ENCODE data around the gene PNPLA1. TPM values are rescaled to one million over a fixed set of nuclear protein-coding genes. Genes with fewer than 3 reads are reported as not detected.

PNPLA1 gene
- total RNA-seq, 4 donors from 2014 or later = 26.7 to 54.2 (median 30.0) TPM

DNA sequence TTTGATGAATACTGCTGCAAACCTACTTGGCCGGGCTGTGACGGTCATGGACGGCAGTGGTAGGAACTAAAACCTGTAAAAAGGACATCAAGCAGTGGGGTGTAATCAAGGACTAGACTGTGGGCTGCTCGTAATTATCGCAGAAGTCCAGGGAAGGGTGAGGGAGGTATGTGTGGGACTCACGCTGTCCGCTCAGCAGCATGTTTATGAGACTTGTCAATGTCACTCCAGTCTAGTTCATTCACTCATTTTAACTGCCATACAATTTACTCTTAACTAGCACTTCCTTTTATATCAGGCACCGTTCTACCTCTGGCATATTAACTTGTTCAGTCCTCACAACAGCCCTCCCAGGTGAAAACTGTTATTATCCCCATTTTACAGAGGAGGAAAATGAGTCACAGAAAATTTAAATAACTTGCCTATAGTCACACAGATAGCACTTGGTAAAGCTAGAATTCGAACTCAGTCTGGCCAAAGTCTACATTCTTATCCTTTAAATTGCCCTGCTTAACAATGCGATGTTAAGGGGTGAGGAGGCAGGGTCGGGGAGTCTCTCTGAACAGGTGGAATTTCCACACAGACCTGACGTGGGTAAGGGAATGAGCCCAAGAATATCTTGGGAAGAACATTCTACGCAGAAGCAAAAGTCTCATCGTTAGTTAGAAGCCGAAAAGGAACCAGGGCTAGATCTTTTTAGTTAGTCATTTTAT is 4.1 kb downstream of the PNPLA1 start:
- H3K4me3 ChIP-seq (ENCODE audit: low read depth, poor library complexity, severe bottlenecking) = no peak overlapping the region
- WGBS, 2 donors = 70 to 79% methylated on average over 15 of the region's 15 CpGs
- intact Hi-C loops (cut with DNase I; ENCODE audit: low total_unique reads) = no loop called here
- TF ChIP-seq, protein P1, sequence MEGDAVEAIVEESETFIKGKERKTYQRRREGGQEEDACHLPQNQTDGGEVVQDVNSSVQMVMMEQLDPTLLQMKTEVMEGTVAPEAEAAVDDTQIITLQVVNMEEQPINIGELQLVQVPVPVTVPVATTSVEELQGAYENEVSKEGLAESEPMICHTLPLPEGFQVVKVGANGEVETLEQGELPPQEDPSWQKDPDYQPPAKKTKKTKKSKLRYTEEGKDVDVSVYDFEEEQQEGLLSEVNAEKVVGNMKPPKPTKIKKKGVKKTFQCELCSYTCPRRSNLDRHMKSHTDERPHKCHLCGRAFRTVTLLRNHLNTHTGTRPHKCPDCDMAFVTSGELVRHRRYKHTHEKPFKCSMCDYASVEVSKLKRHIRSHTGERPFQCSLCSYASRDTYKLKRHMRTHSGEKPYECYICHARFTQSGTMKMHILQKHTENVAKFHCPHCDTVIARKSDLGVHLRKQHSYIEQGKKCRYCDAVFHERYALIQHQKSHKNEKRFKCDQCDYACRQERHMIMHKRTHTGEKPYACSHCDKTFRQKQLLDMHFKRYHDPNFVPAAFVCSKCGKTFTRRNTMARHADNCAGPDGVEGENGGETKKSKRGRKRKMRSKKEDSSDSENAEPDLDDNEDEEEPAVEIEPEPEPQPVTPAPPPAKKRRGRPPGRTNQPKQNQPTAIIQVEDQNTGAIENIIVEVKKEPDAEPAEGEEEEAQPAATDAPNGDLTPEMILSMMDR (IDR thresholded peaks at IDR 0.05) = no peak
- no peak for TF ChIP-seq POLR2A (IDR thresholded peaks at IDR 0.05)
- no peak for DNase-seq (ENCODE audit: low spot score in 2 of 2)

DNA sequence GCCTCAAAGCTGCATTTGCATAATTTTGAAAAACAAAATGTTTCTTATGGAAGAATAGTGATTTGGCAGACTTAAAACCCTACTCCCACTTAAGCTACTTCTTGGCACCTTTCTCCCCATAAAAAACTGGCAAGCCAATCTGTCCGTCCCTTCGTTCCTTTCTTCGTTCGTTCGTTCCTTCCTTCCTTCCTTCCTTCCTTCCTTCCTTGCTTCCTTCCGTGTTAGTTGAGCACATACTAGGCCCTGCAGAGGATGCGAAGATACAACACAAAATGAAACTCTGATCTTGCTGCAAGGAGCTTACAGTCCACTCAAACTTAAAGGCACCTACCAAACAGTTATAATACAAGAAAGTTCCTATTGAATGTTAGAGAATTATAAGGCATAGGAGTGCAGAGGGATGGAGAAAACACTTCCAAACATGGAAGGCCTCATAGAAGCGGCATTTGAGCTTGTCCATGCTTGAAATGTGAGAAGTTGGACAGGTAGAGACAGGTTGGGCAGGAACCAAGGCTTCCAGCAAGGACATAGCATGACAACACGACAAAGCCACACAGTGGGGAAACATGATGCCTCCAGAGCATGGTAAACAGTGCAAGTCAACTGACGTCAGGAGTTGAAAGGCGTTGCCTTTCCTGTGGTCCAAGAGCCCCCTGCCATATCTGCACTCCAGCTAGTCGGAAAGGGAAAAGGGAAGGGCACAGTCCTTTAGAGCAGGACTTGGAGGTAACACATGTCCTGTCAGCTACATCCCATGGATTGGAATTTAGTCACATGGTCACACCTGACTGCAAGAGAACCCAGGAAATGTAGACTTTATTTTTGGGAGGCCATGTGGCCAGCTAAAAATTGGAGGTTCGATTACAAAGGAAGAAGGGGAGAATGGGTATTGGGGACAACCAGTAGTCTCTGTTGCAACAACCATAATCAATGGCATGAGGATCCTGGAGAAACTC is 7.0 kb downstream of the PNPLA1 start:
- no peak for DNase-seq (ENCODE audit: low spot score in 2 of 2)
- H3K4me3 ChIP-seq (ENCODE audit: low read depth, poor library complexity, severe bottlenecking) = no peak overlapping the region
- intact Hi-C loops (cut with DNase I; ENCODE audit: low total_unique reads) = no loop called here
- WGBS, 2 donors = 77 to 80% methylated on average over 13 of the region's 13 CpGs
- TF ChIP-seq POLR2A (IDR thresholded peaks at IDR 0.05) = no peak
- TF ChIP-seq, protein P1 (IDR thresholded peaks at IDR 0.05) = no peak

GRCh38 chr6:36277946-36278470 is 8.1 kb downstream of the PNPLA1 start:
- DNase-seq (ENCODE audit: low spot score in 2 of 2) = no peak
- 85 to 88% methylated on average over 2 of the region's 2 CpGs for WGBS, 2 donors
- intact Hi-C loops (cut with DNase I; ENCODE audit: low total_unique reads) = no loop called here
- TF ChIP-seq, protein P1 (IDR thresholded peaks at IDR 0.05) = no peak
- TF ChIP-seq POLR2A (IDR thresholded peaks at IDR 0.05) = no peak
- no peak overlapping the region for H3K4me3 ChIP-seq (ENCODE audit: low read depth, poor library complexity, severe bottlenecking)

DNA sequence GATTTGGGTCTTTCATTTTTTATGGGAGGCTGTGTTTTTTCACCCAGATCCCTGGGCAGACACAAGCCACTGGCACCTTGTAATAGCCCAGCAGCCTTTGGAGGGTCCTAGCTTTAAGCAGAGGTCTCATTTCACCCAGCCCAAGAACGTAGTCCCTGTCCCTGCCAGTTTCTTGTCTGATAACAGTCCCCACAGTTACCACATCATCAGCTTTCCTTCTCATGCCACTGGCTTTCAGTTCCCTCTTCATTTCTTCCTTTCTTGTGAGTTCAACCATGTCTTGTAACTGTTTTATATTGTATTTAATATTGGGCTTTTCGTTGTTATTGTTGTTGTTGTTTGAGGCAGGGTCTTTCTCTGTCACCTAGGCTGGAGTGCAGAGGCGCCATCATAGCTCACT is 10.6 kb downstream of the PNPLA1 start:
- 68 to 75% methylated on average over 3 of the region's 3 CpGs for WGBS, 2 donors
- TF ChIP-seq, protein P1 (IDR thresholded peaks at IDR 0.05) = no peak
- TF ChIP-seq POLR2A (IDR thresholded peaks at IDR 0.05) = no peak

GRCh38 chr6:36280983-36281382 is 11.1 kb downstream of the PNPLA1 start:
- no peak for DNase-seq (ENCODE audit: low spot score in 2 of 2)
- WGBS, 2 donors = 84 to 85% methylated on average over 4 of the region's 4 CpGs
- no peak overlapping the region for H3K4me3 ChIP-seq (ENCODE audit: low read depth, poor library complexity, severe bottlenecking)
- intact Hi-C loops (cut with DNase I; ENCODE audit: low total_unique reads) = no loop called here
- TF ChIP-seq, protein P1 (IDR thresholded peaks at IDR 0.05) = no peak
- TF ChIP-seq POLR2A (IDR thresholded peaks at IDR 0.05) = no peak

More for the DNA sequence above, 10.6 kb downstream of the PNPLA1 start:
- H3K4me3 ChIP-seq (ENCODE audit: low read depth, poor library complexity, severe bottlenecking) = no peak overlapping the region
- intact Hi-C loops (cut with DNase I; ENCODE audit: low total_unique reads) = no loop called here
- DNase-seq (ENCODE audit: low spot score in 2 of 2) = no peak
